ENCODE measurements around the gene ORAI2. TPM values are rescaled to one million over a fixed set of nuclear protein-coding genes. Genes with fewer than 3 reads are reported as not detected.
A peak's percentile ranks its signal among the peaks of the same experiment; 100 is the strongest.

ORAI2 gene
- total and polyA plus RNA-seq, 2 of the 13 experiments (the other 11 are each of a cell fraction or from before 2014, with no cell fraction given) = 3.0 to 6.0 TPM

GRCh38 chr7:102395873-102396709 is 37.3 kb upstream of the ORAI2 start, which contains the start of gene PRKRIP1 (continued):
- TF ChIP-seq TFAP4 (IDR thresholded peaks at IDR 0.05; ENCODE audit: borderline replicate concordance, low read depth) (no peak), ZNF720 (CRISPR knock-in tag; IDR thresholded peaks at IDR 0.05) (no peak), ZBTB39 (CRISPR knock-in tag; IDR thresholded peaks at IDR 0.05) (no peak), ZNF777 (CRISPR knock-in tag; IDR thresholded peaks at IDR 0.05) (no peak), SYNCRIP (IDR thresholded peaks at IDR 0.05; ENCODE audit: insufficient read depth, low read depth, low read length) (no peak), ZNF678 (CRISPR knock-in tag; IDR thresholded peaks at IDR 0.05) (0 out of 2 replicates have a peak, but pooled peaks have one; percentile 55), FIP1L1 (IDR thresholded peaks at IDR 0.05; ENCODE audit: borderline replicate concordance, insufficient read depth, low read depth, low read length) (peak; percentile 86; the same call in 1 of the 2 replicates), CCDC6 (CRISPR knock-in tag; IDR thresholded peaks at IDR 0.05) (0 out of 2 replicates have a peak, but pooled peaks have one; percentile 41), TEAD2 (CRISPR knock-in tag; IDR thresholded peaks at IDR 0.05) (no peak), SMAD1 (CRISPR knock-in tag; IDR thresholded peaks at IDR 0.05; ENCODE audit: borderline replicate concordance, low read depth) (no peak), YEATS4 (CRISPR knock-in tag; IDR thresholded peaks at IDR 0.05; ENCODE audit: borderline replicate concordance) (peak; percentile 75), ZNF343 (CRISPR knock-in tag; IDR thresholded peaks at IDR 0.05) (peak; percentile 84; the same call in 1 of the 2 replicates), DNMT3B (CRISPR knock-in tag; conservative IDR thresholded peaks at IDR 0.05) (no peak), THAP8 (CRISPR knock-in tag; IDR thresholded peaks at IDR 0.05; ENCODE audit: borderline replicate concordance) (no peak), ZBTB4 (CRISPR knock-in tag; IDR thresholded peaks at IDR 0.05; ENCODE audit: borderline replicate concordance) (no peak)
- TF ChIP-seq, protein P1, sequence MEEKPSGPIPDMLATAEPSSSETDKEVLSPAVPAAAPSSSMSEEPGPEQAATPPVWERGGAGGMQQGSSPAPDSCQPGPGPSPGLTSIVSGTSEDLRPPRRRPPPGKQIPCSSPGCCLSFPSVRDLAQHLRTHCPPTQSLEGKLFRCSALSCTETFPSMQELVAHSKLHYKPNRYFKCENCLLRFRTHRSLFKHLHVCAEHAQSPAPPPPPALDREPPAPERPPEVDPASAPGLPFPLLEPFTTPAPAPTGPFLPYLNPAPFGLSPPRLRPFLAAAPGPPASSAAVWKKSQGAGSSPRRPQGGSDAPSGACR (CRISPR knock-in tag; IDR thresholded peaks at IDR 0.05) = no peak
- TF ChIP-seq, protein P2, sequence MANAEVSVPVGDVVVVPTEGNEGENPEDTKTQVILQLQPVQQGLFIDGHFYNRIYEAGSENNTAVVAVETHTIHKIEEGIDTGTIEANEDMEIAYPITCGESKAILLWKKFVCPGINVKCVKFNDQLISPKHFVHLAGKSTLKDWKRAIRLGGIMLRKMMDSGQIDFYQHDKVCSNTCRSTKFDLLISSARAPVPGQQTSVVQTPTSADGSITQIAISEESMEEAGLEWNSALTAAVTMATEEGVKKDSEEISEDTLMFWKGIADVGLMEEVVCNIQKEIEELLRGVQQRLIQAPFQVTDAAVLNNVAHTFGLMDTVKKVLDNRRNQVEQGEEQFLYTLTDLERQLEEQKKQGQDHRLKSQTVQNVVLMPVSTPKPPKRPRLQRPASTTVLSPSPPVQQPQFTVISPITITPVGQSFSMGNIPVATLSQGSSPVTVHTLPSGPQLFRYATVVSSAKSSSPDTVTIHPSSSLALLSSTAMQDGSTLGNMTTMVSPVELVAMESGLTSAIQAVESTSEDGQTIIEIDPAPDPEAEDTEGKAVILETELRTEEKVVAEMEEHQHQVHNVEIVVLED (CRISPR knock-in tag; IDR thresholded peaks at IDR 0.05; ENCODE audit: borderline replicate concordance) = peak; percentile 78

All from HepG2 (cell line).